Measurements from ENCODE around the gene DKC1.
"Not testable (repeated sequence)": the region's sequence is repeated elsewhere in the genome, so short reads cannot be mapped to it uniquely, and the experiment has no call there.

The DKC1 gene

DNA sequence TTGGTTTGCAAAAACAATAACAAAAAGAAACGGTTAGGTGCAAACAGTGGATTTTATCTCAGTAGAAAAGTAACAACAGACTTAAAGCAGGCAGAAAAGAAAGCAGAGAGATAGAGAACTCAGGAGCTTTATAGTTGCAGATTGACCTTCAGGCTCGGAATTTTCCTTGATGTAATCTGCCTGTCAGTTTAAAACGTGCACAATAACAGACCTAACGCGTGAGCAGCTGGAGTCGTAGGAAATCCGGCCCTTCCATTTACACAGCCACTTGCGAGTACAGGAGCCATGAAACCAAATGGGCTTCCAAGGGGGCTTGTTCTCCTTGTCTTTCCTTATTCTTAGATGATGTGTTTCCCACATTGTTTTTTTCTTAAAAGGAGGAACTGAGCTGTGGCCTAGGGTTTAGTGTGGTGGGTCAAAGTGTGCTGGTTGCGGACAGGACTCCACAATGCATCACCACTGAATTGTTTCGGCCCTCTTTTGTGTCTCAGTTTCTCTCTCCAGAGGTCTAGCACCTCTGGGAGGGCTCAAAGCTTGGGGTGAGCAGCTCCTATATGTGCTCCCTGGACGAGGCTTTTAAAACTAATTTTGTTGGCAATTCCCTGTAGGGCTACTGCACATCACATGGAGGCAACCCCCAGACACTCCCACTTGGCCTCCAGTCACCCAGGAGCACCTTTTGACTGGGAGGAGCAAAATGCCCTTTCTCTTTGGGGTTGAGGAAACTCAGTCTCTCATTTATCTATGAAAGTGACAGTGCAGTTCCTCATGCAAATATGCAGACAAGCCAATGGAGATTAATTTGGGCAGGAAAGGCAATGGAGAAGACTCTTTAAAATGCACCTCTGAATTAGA lies 56.5 kb downstream of the DKC1 start:
- DNase-seq (ENCODE audit: low spot score) = no peak

DNA sequence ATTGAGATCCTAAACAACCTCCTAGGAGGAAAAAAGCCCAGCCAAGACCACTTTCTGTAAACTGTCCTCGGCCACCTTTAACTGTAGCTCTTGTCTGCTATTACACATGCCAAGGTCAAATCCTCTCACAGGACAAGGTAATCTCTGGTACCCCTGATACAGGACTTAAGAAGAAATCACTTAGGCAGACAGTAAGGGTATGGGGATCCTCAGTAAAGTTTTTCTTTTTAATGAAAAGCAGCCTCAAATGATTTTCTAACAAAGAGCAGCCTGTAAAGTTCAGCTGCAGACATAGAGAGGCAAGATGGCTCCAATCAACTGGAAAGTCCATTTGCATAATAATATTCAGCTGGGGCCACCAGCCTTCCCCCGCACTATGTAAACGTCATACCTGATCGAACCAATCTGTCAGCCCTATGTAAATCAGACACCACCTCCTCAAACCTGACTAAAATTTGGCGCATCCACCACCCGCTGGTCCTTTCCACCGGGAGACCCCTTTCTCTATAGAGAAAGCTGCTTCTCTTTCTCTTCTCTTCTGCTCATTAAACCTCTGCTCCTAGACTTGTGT lies 57.2 kb downstream of the DKC1 start:
- no peak for DNase-seq (ENCODE audit: low spot score)

DNA sequence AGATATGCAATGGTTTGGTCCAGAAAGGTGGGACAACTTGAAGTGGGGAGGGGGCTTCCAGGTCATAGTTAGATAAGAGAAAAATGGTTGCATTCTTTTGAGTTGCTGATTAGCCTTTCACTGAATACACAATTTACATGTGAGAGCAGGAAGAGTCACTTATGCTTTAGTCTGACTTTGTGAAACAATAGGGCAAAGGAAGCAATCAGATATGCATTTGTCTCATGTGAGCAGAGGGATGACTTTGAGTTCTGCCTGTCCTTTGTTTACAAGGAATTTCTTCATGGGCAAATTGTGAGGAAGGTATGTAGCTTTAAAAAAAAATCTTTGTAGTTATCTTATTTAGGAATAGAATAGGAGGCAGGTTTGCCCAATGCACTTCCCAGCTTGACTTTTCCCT lies 58.9 kb downstream of the DKC1 start:
- no peak for DNase-seq (ENCODE audit: low spot score)

DNA sequence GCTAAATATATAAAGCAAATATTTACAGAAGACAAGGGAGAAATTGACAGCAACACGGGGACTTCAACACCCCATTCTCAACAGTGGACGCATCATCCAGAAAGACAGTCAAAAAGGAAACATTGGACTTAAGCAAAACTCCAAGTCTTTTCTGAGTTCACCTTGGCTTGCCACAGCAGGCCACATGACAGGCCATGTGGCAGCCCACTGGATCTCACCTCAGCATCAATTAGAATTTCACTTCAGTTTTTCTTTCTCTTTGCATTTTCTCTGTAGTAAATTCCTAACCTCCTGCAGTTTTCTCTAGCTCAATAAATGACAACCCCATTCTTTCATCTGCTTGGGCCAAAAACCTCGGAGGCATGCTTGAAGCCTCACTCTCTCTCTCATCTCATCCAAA lies 59.4 kb downstream of the DKC1 start:
- no peak for DNase-seq (ENCODE audit: low spot score)

DNA sequence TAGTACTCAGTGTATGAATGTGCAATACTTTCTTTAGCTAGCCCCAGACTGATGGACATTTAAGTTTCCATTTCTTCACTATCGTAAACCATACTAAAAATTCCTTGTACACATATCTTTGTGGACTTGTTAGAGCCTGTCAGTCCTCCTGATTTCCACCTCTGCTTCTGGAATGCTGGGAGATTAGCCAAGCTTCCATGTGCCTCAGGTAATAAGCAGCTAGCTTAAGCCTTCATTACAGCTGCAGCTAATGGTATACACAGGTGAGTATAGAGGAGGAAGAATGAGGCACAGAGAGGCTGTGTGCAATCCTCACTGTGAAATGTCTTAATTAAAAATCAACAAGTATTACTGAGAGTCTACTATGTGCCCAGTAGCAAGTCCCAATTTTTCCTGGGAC lies 62.0 kb downstream of the DKC1 start:
- no peak for DNase-seq (ENCODE audit: low spot score)

DNA sequence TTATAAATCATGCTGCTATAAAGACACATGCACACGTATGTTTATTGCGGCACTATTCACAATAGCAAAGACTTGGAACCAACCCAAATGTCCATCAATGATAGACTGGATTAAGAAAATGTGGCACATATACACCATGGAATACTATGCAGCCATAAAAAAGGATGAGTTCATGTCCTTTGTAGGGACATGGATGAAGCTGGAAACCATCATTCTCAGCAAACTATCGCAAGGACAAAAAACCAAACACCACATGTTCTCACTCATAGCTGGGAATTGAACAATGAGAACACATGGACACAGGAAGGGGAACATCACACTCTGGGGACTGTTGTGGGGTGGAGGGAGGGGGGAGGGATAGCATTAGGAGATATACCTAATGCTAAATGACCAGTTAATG lies 62.9 kb downstream of the DKC1 start:
- not testable (repeated sequence) for DNase-seq (ENCODE audit: low spot score)
